ENCODE measurements around the gene HS3ST2.
"Not testable (repeated sequence)": the region's sequence is repeated elsewhere in the genome, so short reads cannot be mapped to it uniquely, and the experiment has no call there.

The HS3ST2 gene

DNA sequence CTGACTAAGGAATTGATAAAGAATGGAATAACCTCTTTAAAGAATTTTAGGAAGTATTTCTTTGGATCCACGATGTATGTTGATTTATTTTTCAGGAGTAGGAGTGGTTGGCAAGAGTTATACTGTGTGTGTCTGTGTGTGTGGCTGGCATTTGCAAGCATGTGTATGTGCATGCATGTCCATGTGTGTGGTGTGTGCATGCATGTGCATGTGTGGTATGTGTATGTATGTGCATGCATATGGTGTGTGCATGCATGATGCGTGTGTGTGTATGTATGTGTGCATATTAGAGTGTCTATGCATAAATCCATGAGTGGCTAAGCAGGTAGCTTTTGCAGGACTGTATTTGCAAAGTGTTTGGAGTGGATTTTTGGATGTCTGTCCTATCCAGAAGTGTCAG, 120.8 kb downstream of the HS3ST2 start:
- DNase-seq (ENCODE audit: low read depth), result no peak
- no peak overlapping the region for H3K4me3 ChIP-seq (ENCODE audit: low read length)
- TF ChIP-seq, protein P1, sequence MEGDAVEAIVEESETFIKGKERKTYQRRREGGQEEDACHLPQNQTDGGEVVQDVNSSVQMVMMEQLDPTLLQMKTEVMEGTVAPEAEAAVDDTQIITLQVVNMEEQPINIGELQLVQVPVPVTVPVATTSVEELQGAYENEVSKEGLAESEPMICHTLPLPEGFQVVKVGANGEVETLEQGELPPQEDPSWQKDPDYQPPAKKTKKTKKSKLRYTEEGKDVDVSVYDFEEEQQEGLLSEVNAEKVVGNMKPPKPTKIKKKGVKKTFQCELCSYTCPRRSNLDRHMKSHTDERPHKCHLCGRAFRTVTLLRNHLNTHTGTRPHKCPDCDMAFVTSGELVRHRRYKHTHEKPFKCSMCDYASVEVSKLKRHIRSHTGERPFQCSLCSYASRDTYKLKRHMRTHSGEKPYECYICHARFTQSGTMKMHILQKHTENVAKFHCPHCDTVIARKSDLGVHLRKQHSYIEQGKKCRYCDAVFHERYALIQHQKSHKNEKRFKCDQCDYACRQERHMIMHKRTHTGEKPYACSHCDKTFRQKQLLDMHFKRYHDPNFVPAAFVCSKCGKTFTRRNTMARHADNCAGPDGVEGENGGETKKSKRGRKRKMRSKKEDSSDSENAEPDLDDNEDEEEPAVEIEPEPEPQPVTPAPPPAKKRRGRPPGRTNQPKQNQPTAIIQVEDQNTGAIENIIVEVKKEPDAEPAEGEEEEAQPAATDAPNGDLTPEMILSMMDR (IDR thresholded peaks at IDR 0.05; ENCODE audit: insufficient read depth, low read depth, low read length, missing control alignments), result no peak

DNA sequence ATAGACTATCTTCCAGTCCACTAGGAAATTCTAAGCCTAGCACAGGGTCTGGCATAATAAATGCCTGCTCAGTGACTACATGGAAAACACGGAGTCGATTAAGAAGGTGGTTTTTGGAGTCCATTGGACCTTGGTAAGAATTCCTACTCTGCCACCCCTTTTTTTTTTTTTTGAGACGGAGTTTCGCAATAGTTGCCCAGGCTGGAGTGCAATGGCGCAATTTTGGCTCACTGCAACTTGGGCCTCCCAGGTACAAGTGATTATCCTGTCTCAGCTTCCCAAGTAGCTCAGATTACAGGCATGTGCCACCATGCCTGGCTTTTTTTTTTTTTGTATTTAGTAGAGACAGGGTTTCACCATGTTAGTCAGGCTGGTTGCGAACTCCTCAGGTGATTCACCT, 123.2 kb downstream of the HS3ST2 start:
- TF ChIP-seq, protein P1 (IDR thresholded peaks at IDR 0.05; ENCODE audit: insufficient read depth, low read depth, low read length, missing control alignments), result no peak
- peak; percentile 85 for DNase-seq (ENCODE audit: low read depth)
- H3K4me3 ChIP-seq (ENCODE audit: low read length), result no peak overlapping the region

DNA sequence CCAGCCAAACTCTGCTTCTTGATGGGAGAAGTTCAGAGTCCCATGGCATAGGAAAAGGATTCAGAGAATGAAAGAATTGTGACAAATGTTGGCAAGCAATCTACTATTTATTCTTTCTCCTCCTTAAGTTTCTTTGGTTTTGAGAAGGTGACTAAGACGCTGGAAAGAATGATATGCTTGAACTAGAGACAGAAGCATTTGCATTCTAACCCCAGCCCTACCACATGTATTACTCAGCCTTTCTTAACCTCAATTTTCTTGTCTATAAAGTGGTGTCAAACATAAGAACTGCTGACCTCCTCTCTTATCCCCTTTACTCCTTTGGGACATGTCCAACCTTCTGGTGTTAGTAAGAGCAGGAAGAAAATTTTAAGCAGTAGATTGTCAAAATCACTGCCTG, 124.7 kb downstream of the HS3ST2 start:
- DNase-seq (ENCODE audit: low read depth), result peak; percentile 56

DNA sequence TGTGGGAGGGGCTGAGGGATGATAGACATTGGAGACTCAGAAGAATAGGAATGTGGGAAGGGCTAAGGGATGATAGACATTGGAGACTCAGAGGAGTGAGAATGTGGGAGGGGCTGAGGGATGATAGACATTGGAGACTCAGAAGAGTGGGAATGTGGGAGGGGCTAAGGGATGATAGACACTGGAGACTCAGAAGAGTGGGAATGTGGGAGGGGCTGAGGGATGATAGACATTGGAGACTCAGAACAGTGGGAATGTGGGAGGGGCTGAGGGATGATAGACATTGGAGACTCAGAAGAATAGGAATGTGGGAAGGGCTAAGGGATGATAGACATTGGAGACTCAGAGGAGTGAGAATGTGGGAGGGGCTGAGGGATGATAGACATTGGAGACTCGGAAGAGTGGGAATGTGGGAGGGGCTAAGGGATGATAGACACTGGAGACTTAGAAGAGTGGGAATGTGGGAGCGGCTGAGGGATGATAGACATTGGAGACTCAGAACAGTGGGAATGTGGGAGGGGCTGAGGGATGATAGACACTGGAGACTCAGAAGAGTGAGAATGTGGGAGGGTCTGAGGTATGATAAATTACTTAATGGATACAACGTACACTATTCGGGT, 125.9 kb downstream of the HS3ST2 start:
- DNase-seq (ENCODE audit: low read depth), result peak; percentile 64
- not testable (repeated sequence) for H3K4me3 ChIP-seq (ENCODE audit: low read length)

More for the DNA sequence above, 124.7 kb downstream of the HS3ST2 start:
- TF ChIP-seq, protein P1 (IDR thresholded peaks at IDR 0.05; ENCODE audit: insufficient read depth, low read depth, low read length, missing control alignments), result no peak
- H3K4me3 ChIP-seq (ENCODE audit: low read length), result no peak overlapping the region

DNA sequence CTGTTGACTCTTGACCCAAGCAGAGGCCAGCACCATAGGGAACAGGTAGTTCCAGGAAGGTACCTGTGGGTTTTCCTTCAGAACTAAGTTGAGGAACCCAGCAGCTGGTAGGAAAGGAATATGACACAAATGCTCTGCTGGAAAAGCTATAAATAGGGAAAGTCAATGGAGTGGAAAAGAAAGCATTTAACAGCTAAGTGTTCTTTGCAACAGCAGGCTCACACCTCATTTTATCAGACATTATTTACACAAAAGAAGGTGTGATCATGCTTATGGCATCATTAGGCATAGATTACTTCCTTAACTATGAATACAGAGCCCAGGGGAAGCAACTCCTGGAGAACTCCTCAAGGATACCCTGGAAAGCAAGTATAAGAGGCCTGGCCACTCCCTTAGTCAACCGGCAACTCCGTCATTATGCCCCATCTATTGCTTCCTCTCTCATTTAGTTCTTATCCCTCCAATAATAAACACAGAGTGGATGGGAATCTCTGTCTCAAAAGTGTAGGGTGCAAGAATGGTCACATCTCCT, 128.1 kb downstream of the HS3ST2 start:
- H3K4me3 ChIP-seq (ENCODE audit: low read length), result no peak overlapping the region
- DNase-seq (ENCODE audit: low read depth), result no peak
- TF ChIP-seq, protein P1 (IDR thresholded peaks at IDR 0.05; ENCODE audit: insufficient read depth, low read depth, low read length, missing control alignments), result no peak

DNA sequence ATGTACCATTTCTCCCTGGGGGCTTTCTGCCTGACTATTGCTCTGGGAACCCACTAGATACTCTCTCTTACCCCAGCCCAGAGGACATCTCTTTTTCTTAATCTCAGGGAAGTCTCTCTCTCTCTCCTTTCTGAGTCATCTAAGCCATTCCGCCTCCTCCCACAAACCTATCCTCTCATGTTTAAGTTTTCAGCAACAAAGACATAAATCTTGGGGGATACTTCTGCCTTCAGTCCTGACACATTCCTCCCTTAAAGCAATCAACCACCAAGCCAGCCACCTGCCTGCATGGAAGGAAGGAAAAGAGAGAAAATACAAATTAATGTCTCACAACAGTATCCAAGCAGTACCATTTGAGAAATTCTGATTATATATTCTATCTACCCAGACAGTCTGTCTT, 128.8 kb downstream of the HS3ST2 start:
- DNase-seq (ENCODE audit: low read depth), result no peak
- TF ChIP-seq, protein P1 (IDR thresholded peaks at IDR 0.05; ENCODE audit: insufficient read depth, low read depth, low read length, missing control alignments), result no peak
- no peak overlapping the region for H3K4me3 ChIP-seq (ENCODE audit: low read length)

DNA sequence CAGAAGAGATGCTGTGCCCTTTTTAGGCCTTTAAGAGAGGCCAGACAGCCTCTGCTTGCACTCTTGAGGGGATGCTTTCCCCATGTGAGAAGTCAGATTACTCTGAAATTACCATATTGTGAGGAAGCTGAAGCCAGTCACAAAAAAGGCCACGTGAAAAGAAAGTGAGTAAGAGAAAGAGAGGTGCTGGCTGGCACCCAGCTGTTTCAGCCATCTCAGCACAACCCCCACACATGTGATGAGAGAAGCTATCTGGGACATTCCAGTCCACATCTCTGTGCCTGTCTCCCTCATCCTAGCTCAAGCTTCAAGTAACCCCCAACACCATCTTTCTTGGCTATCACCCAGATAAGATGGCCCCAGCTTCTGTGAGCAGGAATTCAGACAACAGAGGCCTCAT, 131.4 kb downstream of the HS3ST2 start:
- TF ChIP-seq, protein P1 (IDR thresholded peaks at IDR 0.05; ENCODE audit: insufficient read depth, low read depth, low read length, missing control alignments), result no peak
- no peak overlapping the region for H3K4me3 ChIP-seq (ENCODE audit: low read length)
- DNase-seq (ENCODE audit: low read depth), result peak; percentile 42

Measured in epithelial cell of esophagus (primary cell).